Measurements from ENCODE around the gene HSF2.
"Not testable (repeated sequence)": the region's sequence is repeated elsewhere in the genome, so short reads cannot be mapped to it uniquely, and the experiment has no call there.

The HSF2 gene

GRCh38 chr6:122445274-122445673 is 45.8 kb downstream of the HSF2 start:
- intact Hi-C loops (cut with micrococcal nuclease): no loop called here
- H3K4me1 Mint-ChIP-seq (ENCODE audit: low read depth): no peaks in the 10 kb centered on the region
- peaks cover 76% of the 10 kb centered on the region for H3K36me3 Mint-ChIP-seq (ENCODE audit: low read depth)
- no peaks in the 10 kb centered on the region for H3K9me3 Mint-ChIP-seq
- H3K4me3 Mint-ChIP-seq: no peak overlapping the region
- H3K27ac Mint-ChIP-seq: no peak overlapping the region
- no peaks in the 10 kb centered on the region for H3K27me3 Mint-ChIP-seq

- Mint-ChIP-seq H3K4me3 (no peak overlapping the region), H3K27ac (no peak overlapping the region), H3K9me3 (no peaks in the 10 kb centered on the region), H3K36me3 (ENCODE audit: low read depth) (peaks cover 83% of the 10 kb centered on the region), H3K4me1 (ENCODE audit: low read depth) (no peaks in the 10 kb centered on the region), H3K27me3 (no peaks in the 10 kb centered on the region)
- intact Hi-C loops (cut with micrococcal nuclease): no loop called here
Measured at GRCh38 chr6:122449069-122449468, 49.6 kb downstream of the HSF2 start.

- H3K9me3 Mint-ChIP-seq: no peaks in the 10 kb centered on the region
- H3K27ac Mint-ChIP-seq: no peak overlapping the region
- peaks cover 86% of the 10 kb centered on the region for H3K36me3 Mint-ChIP-seq (ENCODE audit: low read depth)
- no peak overlapping the region for H3K4me3 Mint-ChIP-seq
- intact Hi-C loops (cut with micrococcal nuclease): no loop called here
- no peaks in the 10 kb centered on the region for H3K27me3 Mint-ChIP-seq
- peaks cover 6% of the 10 kb centered on the region for H3K4me1 Mint-ChIP-seq (ENCODE audit: low read depth)
Measured at GRCh38 chr6:122452509-122452908, 53.1 kb downstream of the HSF2 start.

GRCh38 chr6:122454673-122455072 is 55.2 kb downstream of the HSF2 start:
- H3K9me3 Mint-ChIP-seq: no peaks in the 10 kb centered on the region
- peaks cover 84% of the 10 kb centered on the region for H3K36me3 Mint-ChIP-seq (ENCODE audit: low read depth)
- H3K27ac Mint-ChIP-seq: no peak overlapping the region
- peaks cover 6% of the 10 kb centered on the region for H3K4me1 Mint-ChIP-seq (ENCODE audit: low read depth)
- no peaks in the 10 kb centered on the region for H3K27me3 Mint-ChIP-seq
- no peak overlapping the region for H3K4me3 Mint-ChIP-seq
- intact Hi-C loops (cut with micrococcal nuclease): no loop called here

- intact Hi-C loops (cut with micrococcal nuclease); H3K27ac Mint-ChIP-seq; H3K9me3 Mint-ChIP-seq; H3K27me3 Mint-ChIP-seq; H3K4me1 Mint-ChIP-seq (ENCODE audit: low read depth); H3K4me3 Mint-ChIP-seq: not testable (repeated sequence)
- H3K36me3 Mint-ChIP-seq (ENCODE audit: low read depth): peaks cover 80% of the 10 kb centered on the region
Measured at GRCh38 chr6:122455116-122455515, 55.7 kb downstream of the HSF2 start.

GRCh38 chr6:122458087-122458486 is 58.6 kb downstream of the HSF2 start:
- no peaks in the 10 kb centered on the region for H3K27me3 Mint-ChIP-seq
- H3K36me3 Mint-ChIP-seq (ENCODE audit: low read depth): peaks cover 70% of the 10 kb centered on the region
- no peaks in the 10 kb centered on the region for H3K9me3 Mint-ChIP-seq
- intact Hi-C loops (cut with micrococcal nuclease): no loop called here
- peaks cover 35% of the 10 kb centered on the region for H3K4me1 Mint-ChIP-seq (ENCODE audit: low read depth)
- H3K27ac Mint-ChIP-seq: no peak overlapping the region
- H3K4me3 Mint-ChIP-seq: no peak overlapping the region

- Mint-ChIP-seq H3K9me3 (no peaks in the 10 kb centered on the region), H3K36me3 (ENCODE audit: low read depth) (peaks cover 58% of the 10 kb centered on the region), H3K4me3 (no peak overlapping the region), H3K27me3 (no peaks in the 10 kb centered on the region), H3K4me1 (ENCODE audit: low read depth) (peaks cover 42% of the 10 kb centered on the region), H3K27ac (no peak overlapping the region)
- intact Hi-C loops (cut with micrococcal nuclease): no loop called here
Measured at GRCh38 chr6:122459240-122459639, 59.8 kb downstream of the HSF2 start.

GRCh38 chr6:122459865-122460416 is 60.5 kb downstream of the HSF2 start:
- H3K4me3 Mint-ChIP-seq, H3K27me3 Mint-ChIP-seq, H3K9me3 Mint-ChIP-seq, H3K27ac Mint-ChIP-seq: not testable (repeated sequence)
- peaks cover 45% of the 10 kb centered on the region for H3K4me1 Mint-ChIP-seq (ENCODE audit: low read depth)
- H3K36me3 Mint-ChIP-seq (ENCODE audit: low read depth): peaks cover 51% of the 10 kb centered on the region
- intact Hi-C loops (cut with micrococcal nuclease): loop anchor here (5.0 kb wide), 1 partner anchor 33 kb away; no protein-coding TSS in a partner anchor

GRCh38 chr6:122461885-122462284 is 62.4 kb downstream of the HSF2 start:
- Mint-ChIP-seq H3K4me1 (ENCODE audit: low read depth) (peaks cover 59% of the 10 kb centered on the region), H3K27ac (no peak overlapping the region), H3K4me3 (no peak overlapping the region), H3K36me3 (ENCODE audit: low read depth) (peaks cover 55% of the 10 kb centered on the region), H3K27me3 (no peaks in the 10 kb centered on the region), H3K9me3 (no peaks in the 10 kb centered on the region)
- intact Hi-C loops (cut with micrococcal nuclease): loop anchor here (5.0 kb wide), 1 partner anchor 35 kb away; no protein-coding TSS in a partner anchor

- Mint-ChIP-seq H3K27me3 (no peaks in the 10 kb centered on the region), H3K4me3 (peak within 1 kb of the TSS; percentile 89), H3K36me3 (ENCODE audit: low read depth) (peaks cover 42% of the 10 kb centered on the region), H3K9me3 (no peaks in the 10 kb centered on the region), H3K27ac (peak within 1 kb of the TSS; percentile 96), H3K4me1 (ENCODE audit: low read depth) (peaks cover 31% of the 10 kb centered on the region)
- intact Hi-C loops (cut with micrococcal nuclease): loop anchor here (1.0 to 5.0 kb wide), 3 partner anchors 72 to 316 kb away; partner anchors contain the start of genes HSF2 and SMPDL3A
Measured at GRCh38 chr6:122471107-122472021, 71.9 kb downstream of the HSF2 start, which contains the start of gene SERINC1. SERINC1 (minus strand) TSS chr6:122471807; CDS start chr6:122471737, 70 bp downstream.

GRCh38 chr6:122472022-122472340 is 72.5 kb downstream of the HSF2 start:
- H3K9me3 Mint-ChIP-seq: no peaks in the 10 kb centered on the region
- peak overlapping the region; percentile 89 for H3K4me3 Mint-ChIP-seq
- peaks cover 25% of the 10 kb centered on the region for H3K4me1 Mint-ChIP-seq (ENCODE audit: low read depth)
- peak overlapping the region; percentile 96 for H3K27ac Mint-ChIP-seq
- no peaks in the 10 kb centered on the region for H3K27me3 Mint-ChIP-seq
- intact Hi-C loops (cut with micrococcal nuclease): loop anchor here (5.0 kb wide), 1 partner anchor 315 kb away; the partner anchor contains the start of gene SMPDL3A
- peaks cover 35% of the 10 kb centered on the region for H3K36me3 Mint-ChIP-seq (ENCODE audit: low read depth)

GRCh38 chr6:122476131-122476530 is 76.7 kb downstream of the HSF2 start:
- intact Hi-C loops (cut with micrococcal nuclease): loop anchor here (1.0 kb wide), 1 partner anchor 54 kb away; no protein-coding TSS in a partner anchor
- Mint-ChIP-seq H3K9me3 (no peaks in the 10 kb centered on the region), H3K4me3 (no peak overlapping the region), H3K27me3 (no peaks in the 10 kb centered on the region), H3K36me3 (ENCODE audit: low read depth) (peaks cover 11% of the 10 kb centered on the region), H3K27ac (no peak overlapping the region), H3K4me1 (ENCODE audit: low read depth) (no peaks in the 10 kb centered on the region)

- H3K27ac Mint-ChIP-seq: no peak overlapping the region
- peaks cover 2% of the 10 kb centered on the region for H3K27me3 Mint-ChIP-seq
- no peak overlapping the region for H3K4me3 Mint-ChIP-seq
- intact Hi-C loops (cut with micrococcal nuclease): no loop called here
- H3K4me1 Mint-ChIP-seq (ENCODE audit: low read depth): no peaks in the 10 kb centered on the region
- H3K36me3 Mint-ChIP-seq (ENCODE audit: low read depth): no peaks in the 10 kb centered on the region
- no peaks in the 10 kb centered on the region for H3K9me3 Mint-ChIP-seq
Measured at GRCh38 chr6:122482750-122483080, 83.3 kb downstream of the HSF2 start.

Measured in dendritic cell treated with granulocyte-macrophage colony-stimulating factor and Interleukin-4, amounts not matched to agents 40 ng/mL and 50 ng/mL, for 4 days (primary cell).